ENCODE data around the gene CADPS2.

- no peak for TF ChIP-seq YY1 (IDR thresholded peaks at IDR 0.05)
- TF ChIP-seq, protein P1, sequence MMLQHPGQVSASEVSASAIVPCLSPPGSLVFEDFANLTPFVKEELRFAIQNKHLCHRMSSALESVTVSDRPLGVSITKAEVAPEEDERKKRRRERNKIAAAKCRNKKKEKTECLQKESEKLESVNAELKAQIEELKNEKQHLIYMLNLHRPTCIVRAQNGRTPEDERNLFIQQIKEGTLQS (IDR thresholded peaks at IDR 0.05): no peak
- TF ChIP-seq FOXA2 (IDR thresholded peaks at IDR 0.05): no peak
- no peak for TF ChIP-seq CTCF (IDR thresholded peaks at IDR 0.05; ENCODE audit: low read depth, low read length, missing input control)
- no peak for TF ChIP-seq GABPA (IDR thresholded peaks at IDR 0.05 in 1 of 2, conservative IDR thresholded peaks at IDR 0.05 in 1 of 2)
- TF ChIP-seq SP1 (IDR thresholded peaks at IDR 0.05): no peak
- no peak for TF ChIP-seq RAD21 (IDR thresholded peaks at IDR 0.05)
Measured at GRCh38 chr7:122301858-122302760, 584.2 kb downstream of the CADPS2 start.

Data from liver (tissue), 3 donors.